LNCAP (cell line): ENCODE measurements around the gene PCCA.

ENCODE experiments used
- TF ChIP-seq, protein P1 (sequence below): fragments of 450-650 bp; IDR thresholded peaks from 2 replicates; pipeline ENCODE4 v1.5.1; 2017; ENCODE audit warnings: mild to moderate bottlenecking

Gene PCCA

DNA sequence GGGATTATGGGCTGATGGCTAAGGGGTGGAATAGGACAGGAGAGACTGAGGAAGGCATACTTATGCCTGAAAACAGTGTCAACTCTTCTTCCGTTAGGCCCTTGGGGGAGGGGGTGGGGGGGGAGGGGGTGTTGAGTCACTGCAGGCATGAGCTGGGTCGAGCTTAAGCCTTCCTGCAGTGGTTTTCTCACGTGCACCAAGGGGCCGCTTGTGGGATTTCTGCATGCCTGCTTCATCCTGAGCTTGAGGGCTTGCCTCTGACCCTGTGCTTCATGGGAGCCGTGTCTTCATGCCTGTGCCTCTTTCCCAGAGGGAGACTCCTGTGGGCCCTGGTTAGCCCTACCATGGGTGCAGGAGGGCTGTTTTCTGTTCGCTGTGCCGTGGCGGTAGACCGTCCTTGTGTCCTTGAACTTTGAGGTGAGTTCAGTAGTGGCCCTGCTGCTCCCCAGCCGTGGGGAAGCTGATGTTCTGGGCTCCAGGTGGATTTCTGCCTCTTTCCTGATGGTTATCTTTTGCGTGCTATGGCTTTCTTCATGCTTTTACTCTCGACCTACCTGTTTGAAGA is 186.1 kb downstream of the PCCA start:
- TF ChIP-seq, protein P1, sequence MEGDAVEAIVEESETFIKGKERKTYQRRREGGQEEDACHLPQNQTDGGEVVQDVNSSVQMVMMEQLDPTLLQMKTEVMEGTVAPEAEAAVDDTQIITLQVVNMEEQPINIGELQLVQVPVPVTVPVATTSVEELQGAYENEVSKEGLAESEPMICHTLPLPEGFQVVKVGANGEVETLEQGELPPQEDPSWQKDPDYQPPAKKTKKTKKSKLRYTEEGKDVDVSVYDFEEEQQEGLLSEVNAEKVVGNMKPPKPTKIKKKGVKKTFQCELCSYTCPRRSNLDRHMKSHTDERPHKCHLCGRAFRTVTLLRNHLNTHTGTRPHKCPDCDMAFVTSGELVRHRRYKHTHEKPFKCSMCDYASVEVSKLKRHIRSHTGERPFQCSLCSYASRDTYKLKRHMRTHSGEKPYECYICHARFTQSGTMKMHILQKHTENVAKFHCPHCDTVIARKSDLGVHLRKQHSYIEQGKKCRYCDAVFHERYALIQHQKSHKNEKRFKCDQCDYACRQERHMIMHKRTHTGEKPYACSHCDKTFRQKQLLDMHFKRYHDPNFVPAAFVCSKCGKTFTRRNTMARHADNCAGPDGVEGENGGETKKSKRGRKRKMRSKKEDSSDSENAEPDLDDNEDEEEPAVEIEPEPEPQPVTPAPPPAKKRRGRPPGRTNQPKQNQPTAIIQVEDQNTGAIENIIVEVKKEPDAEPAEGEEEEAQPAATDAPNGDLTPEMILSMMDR, result no peak

DNA sequence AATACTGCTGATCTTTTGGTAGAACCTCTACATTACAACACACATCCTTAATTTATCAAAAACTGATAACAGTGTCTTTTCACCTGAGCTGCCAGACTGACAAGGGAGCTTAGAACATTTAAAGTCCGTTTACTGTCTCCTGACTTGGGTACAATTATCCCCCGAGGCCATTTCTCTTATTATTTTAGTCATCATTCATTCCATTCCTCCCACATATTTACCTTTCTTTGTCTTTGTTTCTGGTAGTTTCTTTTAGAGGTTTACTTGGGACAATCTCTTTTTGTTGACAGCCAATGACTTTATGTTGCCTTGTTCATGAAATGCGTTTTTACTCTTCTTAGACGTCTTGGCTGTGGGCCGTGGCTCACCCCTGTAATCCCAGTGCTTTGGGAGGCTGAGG is 186.9 kb downstream of the PCCA start:
- TF ChIP-seq, protein P1, result no peak

DNA sequence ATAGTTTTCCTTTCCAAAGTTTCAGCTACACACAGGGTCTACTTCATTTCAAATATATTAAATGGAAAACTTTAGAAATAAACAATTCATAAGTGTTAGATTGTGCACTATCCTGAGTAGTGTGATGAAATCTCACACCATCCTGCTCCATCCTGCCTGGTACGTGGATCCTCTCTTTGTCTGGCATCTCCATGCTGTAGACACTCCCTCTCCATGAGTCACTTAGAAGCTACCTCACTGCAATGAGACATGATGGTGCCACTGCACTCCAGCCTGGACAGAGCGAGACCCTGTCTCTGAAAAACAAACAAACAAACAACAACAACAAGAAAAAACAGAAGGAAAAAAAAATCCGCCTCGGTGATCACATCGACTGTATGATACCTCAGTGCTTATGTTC is 191.8 kb downstream of the PCCA start:
- TF ChIP-seq, protein P1, result no peak

DNA sequence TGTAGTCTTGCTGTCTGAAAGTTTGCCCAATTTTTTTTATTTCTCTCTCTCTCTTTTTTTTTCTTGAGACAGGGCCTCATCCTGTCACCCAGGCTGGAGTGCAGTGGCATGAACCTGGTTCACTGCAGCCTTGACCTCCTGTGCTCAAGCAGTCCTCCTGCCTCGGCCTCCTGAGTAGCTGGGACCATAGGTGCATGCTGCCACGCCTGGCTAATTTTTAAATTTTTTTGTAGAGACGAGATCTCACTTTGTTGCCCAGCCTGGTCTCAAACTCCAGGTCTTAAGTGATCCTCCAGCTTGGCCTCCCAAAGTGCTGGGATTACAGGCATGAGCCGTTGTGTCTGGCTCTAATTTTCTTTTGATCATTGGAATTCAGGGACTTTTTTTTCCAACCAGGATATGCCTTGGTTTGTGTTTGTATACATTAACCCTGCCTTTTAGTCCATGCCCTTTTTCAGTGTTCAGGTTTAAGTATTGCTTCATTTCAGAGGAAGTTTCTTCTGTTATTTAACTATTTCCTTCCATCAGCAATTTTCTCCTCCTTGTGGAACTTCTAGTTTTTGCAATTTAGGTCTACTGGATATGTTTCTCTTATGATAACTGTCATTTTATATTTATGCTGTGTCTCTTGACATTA is 201.4 kb downstream of the PCCA start:
- TF ChIP-seq, protein P1, result no peak

DNA sequence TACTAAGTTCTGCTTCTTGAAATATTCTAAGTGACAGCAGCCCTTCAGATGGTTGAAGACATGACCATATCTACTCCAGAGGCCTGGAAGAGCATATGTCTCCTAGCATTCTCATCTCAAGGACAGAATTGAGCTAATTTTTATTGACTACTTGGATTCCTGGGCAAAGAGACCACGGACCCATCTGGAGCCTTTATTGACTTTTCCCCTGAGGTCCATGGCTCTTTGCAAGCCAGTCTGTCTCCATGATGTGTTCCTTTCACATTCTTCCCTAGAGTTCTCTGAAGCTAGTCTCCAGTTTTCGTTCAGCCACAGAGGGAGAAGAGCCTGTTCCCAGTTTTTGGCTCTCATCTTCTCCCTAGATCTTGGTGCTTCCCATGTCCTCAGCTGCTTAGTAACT is 202.7 kb downstream of the PCCA start:
- TF ChIP-seq, protein P1, result no peak

DNA sequence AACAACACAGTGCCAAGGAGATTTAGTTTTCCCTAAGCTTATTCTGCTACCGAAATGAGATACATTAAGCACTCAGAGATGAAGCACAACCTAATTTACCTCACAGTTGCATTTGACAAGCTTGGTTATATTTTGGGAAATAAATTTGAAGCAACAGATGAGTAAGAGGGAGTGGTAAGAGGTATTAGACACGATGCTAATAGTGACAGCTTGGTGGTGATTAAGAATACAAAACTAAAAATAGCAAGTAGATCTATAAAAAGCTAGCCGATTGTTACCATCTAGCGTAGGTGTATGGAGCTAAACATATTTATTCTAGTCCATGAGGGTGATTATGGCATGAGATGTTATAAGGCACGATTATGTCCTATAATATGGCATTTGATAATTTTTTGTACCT is 208.5 kb downstream of the PCCA start:
- TF ChIP-seq, protein P1, result no peak

DNA sequence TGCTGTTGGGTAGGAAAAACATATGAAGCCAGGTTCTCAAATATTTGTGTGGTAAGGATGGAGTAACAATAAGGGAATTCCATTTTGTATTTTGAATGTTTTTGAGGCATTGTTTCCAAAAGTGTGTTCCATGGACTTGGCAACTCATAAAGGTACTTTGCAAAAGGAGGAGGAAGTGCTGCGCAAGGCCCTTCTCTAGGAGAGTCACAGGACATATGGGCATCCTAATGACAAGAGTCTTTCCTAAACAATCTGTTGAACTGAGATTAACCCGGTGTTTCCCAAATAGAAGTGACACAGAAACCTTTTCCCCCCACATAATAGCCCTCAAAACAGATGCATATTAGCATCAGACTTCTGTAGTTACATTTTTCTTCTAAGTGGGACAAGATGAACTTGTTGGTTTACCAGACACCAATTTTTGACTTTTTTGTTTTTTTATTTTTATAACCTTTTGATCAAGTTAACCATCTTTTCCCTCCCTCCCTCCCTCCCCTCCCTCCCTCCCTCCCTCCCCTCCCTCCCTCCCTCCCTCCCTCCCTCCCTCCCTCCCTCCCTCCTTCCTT is 209.3 kb downstream of the PCCA start:
- TF ChIP-seq, protein P1, result no peak
